Fibroblast of peridontal ligament (primary cell): ENCODE measurements around the gene ADCY9.
"Not testable (repeated sequence)": the region's sequence is repeated elsewhere in the genome, so short reads cannot be mapped to it uniquely, and the experiment has no call there.

Experiments
- DNase-seq: peaks from one replicate; pipeline ENCODE4 v3.0.0-alpha.2; 2010; ENCODE audit errors: extremely low read depth

Gene ADCY9

GRCh38 chr16:4116325-4117249 is at the start of gene ADCY9:
ADCY9 (minus strand) TSS chr16:4116442; CDS start chr16:4115442, 1,000 bp downstream.
- peak; percentile 56 for DNase-seq

- DNase-seq = no peak
Observed at GRCh38 chr16:4160658-4161430, 44.6 kb upstream of the ADCY9 start.

- DNase-seq = no peak
Observed at GRCh38 chr16:4159726-4160125, 43.5 kb upstream of the ADCY9 start.

- DNase-seq = no peak
Observed at GRCh38 chr16:4158143-4159093, 42.2 kb upstream of the ADCY9 start.

- no peak for DNase-seq
Observed at GRCh38 chr16:4157376-4157825, 41.2 kb upstream of the ADCY9 start.

- DNase-seq = not testable (repeated sequence)
Observed at GRCh38 chr16:4156503-4156902, 40.3 kb upstream of the ADCY9 start.

GRCh38 chr16:4153364-4153763 is 37.1 kb upstream of the ADCY9 start:
- DNase-seq = not testable (repeated sequence)

- no peak for DNase-seq
Observed at GRCh38 chr16:4152267-4152666, 36.0 kb upstream of the ADCY9 start.

- no peak for DNase-seq
Observed at GRCh38 chr16:4147236-4147635, 31.0 kb upstream of the ADCY9 start.

- DNase-seq = no peak
Observed at GRCh38 chr16:4142268-4142667, 26.0 kb upstream of the ADCY9 start.

- DNase-seq = no peak
Observed at GRCh38 chr16:4141604-4142003, 25.4 kb upstream of the ADCY9 start.

- DNase-seq = peak; percentile 72
Observed at GRCh38 chr16:4140652-4141051, 24.4 kb upstream of the ADCY9 start.

GRCh38 chr16:4139968-4140367 is 23.7 kb upstream of the ADCY9 start:
- no peak for DNase-seq

GRCh38 chr16:4138713-4139112 is 22.5 kb upstream of the ADCY9 start:
- DNase-seq = no peak

GRCh38 chr16:4137438-4137837 is 21.2 kb upstream of the ADCY9 start:
- DNase-seq = no peak

- DNase-seq = no peak
Observed at GRCh38 chr16:4136229-4136813, 20.1 kb upstream of the ADCY9 start.

GRCh38 chr16:4135537-4135936 is 19.3 kb upstream of the ADCY9 start:
- DNase-seq = no peak

- DNase-seq = no peak
Observed at GRCh38 chr16:4133897-4134372, 17.7 kb upstream of the ADCY9 start.

- DNase-seq = no peak
Observed at GRCh38 chr16:4131621-4132020, 15.4 kb upstream of the ADCY9 start.

- DNase-seq = no peak
Observed at GRCh38 chr16:4124535-4125294, 8.5 kb upstream of the ADCY9 start.
